ENCODE results near the gene CALML3. TPM values are rescaled to one million over a fixed set of nuclear protein-coding genes. Genes with fewer than 3 reads are reported as not detected.

Gene CALML3
- total RNA-seq, 1 donor from 2014 or later = not detected

GRCh38 chr10:5537684-5538083, 12.9 kb downstream of the CALML3 start:
- intact Hi-C loops (cut with micrococcal nuclease) = no loop called here
- Mint-ChIP-seq H3K9me3 (peaks cover 19% of the 10 kb centered on the region), H3K27me3 (ENCODE audit: low read depth) (peaks cover 2% of the 10 kb centered on the region), H3K4me1 (ENCODE audit: low read depth) (no peaks in the 10 kb centered on the region), H3K36me3 (ENCODE audit: low read depth) (no peaks in the 10 kb centered on the region), H3K4me3 (ENCODE audit: low read depth) (no peak overlapping the region), H3K27ac (no peak overlapping the region)
- DNase-seq (ENCODE audit: low spot score) = no peak

GRCh38 chr10:5538446-5538845, 13.7 kb downstream of the CALML3 start:
- Mint-ChIP-seq H3K36me3 (ENCODE audit: low read depth) (no peaks in the 10 kb centered on the region), H3K4me3 (ENCODE audit: low read depth) (no peak overlapping the region), H3K27ac (no peak overlapping the region), H3K9me3 (peaks cover 20% of the 10 kb centered on the region), H3K27me3 (ENCODE audit: low read depth) (peaks cover 2% of the 10 kb centered on the region), H3K4me1 (ENCODE audit: low read depth) (no peaks in the 10 kb centered on the region)
- DNase-seq (ENCODE audit: low spot score) = no peak
- intact Hi-C loops (cut with micrococcal nuclease) = no loop called here

- Mint-ChIP-seq H3K27ac (no peak overlapping the region), H3K27me3 (ENCODE audit: low read depth) (peaks cover 4% of the 10 kb centered on the region), H3K36me3 (ENCODE audit: low read depth) (no peaks in the 10 kb centered on the region), H3K4me3 (ENCODE audit: low read depth) (no peak overlapping the region), H3K9me3 (peaks cover 24% of the 10 kb centered on the region), H3K4me1 (ENCODE audit: low read depth) (no peaks in the 10 kb centered on the region)
- intact Hi-C loops (cut with micrococcal nuclease) = no loop called here
- no peak for DNase-seq (ENCODE audit: low spot score)
Observed at GRCh38 chr10:5538892-5539651, 14.3 kb downstream of the CALML3 start.

- Mint-ChIP-seq H3K4me3 (ENCODE audit: low read depth) (no peak overlapping the region), H3K4me1 (ENCODE audit: low read depth) (no peaks in the 10 kb centered on the region), H3K27ac (no peak overlapping the region), H3K27me3 (ENCODE audit: low read depth) (peaks cover 4% of the 10 kb centered on the region), H3K9me3 (peaks cover 24% of the 10 kb centered on the region), H3K36me3 (ENCODE audit: low read depth) (no peaks in the 10 kb centered on the region)
- no peak for DNase-seq (ENCODE audit: low spot score)
- intact Hi-C loops (cut with micrococcal nuclease) = no loop called here
Observed at GRCh38 chr10:5540080-5540479, 15.3 kb downstream of the CALML3 start.

- Mint-ChIP-seq H3K4me3 (ENCODE audit: low read depth) (no peak overlapping the region), H3K27me3 (ENCODE audit: low read depth) (peaks cover 4% of the 10 kb centered on the region), H3K27ac (no peak overlapping the region), H3K36me3 (ENCODE audit: low read depth) (no peaks in the 10 kb centered on the region), H3K9me3 (peaks cover 24% of the 10 kb centered on the region), H3K4me1 (ENCODE audit: low read depth) (no peaks in the 10 kb centered on the region)
- DNase-seq (ENCODE audit: low spot score) = no peak
- intact Hi-C loops (cut with micrococcal nuclease) = no loop called here
Observed at GRCh38 chr10:5540891-5541290, 16.1 kb downstream of the CALML3 start.

GRCh38 chr10:5542100-5542499, 17.3 kb downstream of the CALML3 start:
- intact Hi-C loops (cut with micrococcal nuclease) = no loop called here
- DNase-seq (ENCODE audit: low spot score) = no peak
- no peak overlapping the region for H3K4me3 Mint-ChIP-seq (ENCODE audit: low read depth)
- peaks cover 8% of the 10 kb centered on the region for H3K27me3 Mint-ChIP-seq (ENCODE audit: low read depth)
- H3K4me1 Mint-ChIP-seq (ENCODE audit: low read depth) = no peaks in the 10 kb centered on the region
- H3K9me3 Mint-ChIP-seq = peaks cover 24% of the 10 kb centered on the region
- no peaks in the 10 kb centered on the region for H3K36me3 Mint-ChIP-seq (ENCODE audit: low read depth)
- H3K27ac Mint-ChIP-seq = no peak overlapping the region

GRCh38 chr10:5543623-5544022, 18.9 kb downstream of the CALML3 start:
- H3K9me3 Mint-ChIP-seq = peaks cover 24% of the 10 kb centered on the region
- intact Hi-C loops (cut with micrococcal nuclease) = no loop called here
- no peaks in the 10 kb centered on the region for H3K4me1 Mint-ChIP-seq (ENCODE audit: low read depth)
- no peak for DNase-seq (ENCODE audit: low spot score)
- no peak overlapping the region for H3K4me3 Mint-ChIP-seq (ENCODE audit: low read depth)
- H3K27me3 Mint-ChIP-seq (ENCODE audit: low read depth) = peaks cover 8% of the 10 kb centered on the region
- no peaks in the 10 kb centered on the region for H3K36me3 Mint-ChIP-seq (ENCODE audit: low read depth)
- no peak overlapping the region for H3K27ac Mint-ChIP-seq

- intact Hi-C loops (cut with micrococcal nuclease) = no loop called here
- no peak overlapping the region for H3K27ac Mint-ChIP-seq
- peaks cover 24% of the 10 kb centered on the region for H3K9me3 Mint-ChIP-seq
- no peaks in the 10 kb centered on the region for H3K36me3 Mint-ChIP-seq (ENCODE audit: low read depth)
- DNase-seq (ENCODE audit: low spot score) = no peak
- no peak overlapping the region for H3K4me3 Mint-ChIP-seq (ENCODE audit: low read depth)
- no peaks in the 10 kb centered on the region for H3K4me1 Mint-ChIP-seq (ENCODE audit: low read depth)
- peaks cover 7% of the 10 kb centered on the region for H3K27me3 Mint-ChIP-seq (ENCODE audit: low read depth)
Observed at GRCh38 chr10:5544216-5544805, 19.6 kb downstream of the CALML3 start.

- peaks cover 24% of the 10 kb centered on the region for H3K9me3 Mint-ChIP-seq
- peaks cover 6% of the 10 kb centered on the region for H3K27me3 Mint-ChIP-seq (ENCODE audit: low read depth)
- no peak overlapping the region for H3K27ac Mint-ChIP-seq
- H3K4me3 Mint-ChIP-seq (ENCODE audit: low read depth) = no peak overlapping the region
- intact Hi-C loops (cut with micrococcal nuclease) = no loop called here
- no peaks in the 10 kb centered on the region for H3K36me3 Mint-ChIP-seq (ENCODE audit: low read depth)
- peaks cover under 1% of the 10 kb centered on the region for H3K4me1 Mint-ChIP-seq (ENCODE audit: low read depth)
- no peak for DNase-seq (ENCODE audit: low spot score)
Observed at GRCh38 chr10:5545011-5545410, 20.2 kb downstream of the CALML3 start.

- peaks cover 5% of the 10 kb centered on the region for H3K4me1 Mint-ChIP-seq (ENCODE audit: low read depth)
- no peak overlapping the region for H3K4me3 Mint-ChIP-seq (ENCODE audit: low read depth)
- DNase-seq (ENCODE audit: low spot score) = no peak
- peaks cover 6% of the 10 kb centered on the region for H3K27me3 Mint-ChIP-seq (ENCODE audit: low read depth)
- no peak overlapping the region for H3K27ac Mint-ChIP-seq
- intact Hi-C loops (cut with micrococcal nuclease) = no loop called here
- H3K36me3 Mint-ChIP-seq (ENCODE audit: low read depth) = no peaks in the 10 kb centered on the region
- peaks cover 22% of the 10 kb centered on the region for H3K9me3 Mint-ChIP-seq
Observed at GRCh38 chr10:5545426-5545777, 20.6 kb downstream of the CALML3 start.

- Mint-ChIP-seq H3K27me3 (ENCODE audit: low read depth) (peaks cover 6% of the 10 kb centered on the region), H3K36me3 (ENCODE audit: low read depth) (no peaks in the 10 kb centered on the region), H3K27ac (no peak overlapping the region), H3K4me3 (ENCODE audit: low read depth) (no peak overlapping the region), H3K4me1 (ENCODE audit: low read depth) (peaks cover 10% of the 10 kb centered on the region), H3K9me3 (peaks cover 18% of the 10 kb centered on the region)
- intact Hi-C loops (cut with micrococcal nuclease) = no loop called here
- DNase-seq (ENCODE audit: low spot score) = no peak
Observed at GRCh38 chr10:5545778-5546710, 21.3 kb downstream of the CALML3 start.

GRCh38 chr10:5546891-5547680, 22.3 kb downstream of the CALML3 start:
- Mint-ChIP-seq H3K4me1 (ENCODE audit: low read depth) (peaks cover 17% of the 10 kb centered on the region), H3K9me3 (peaks cover 9% of the 10 kb centered on the region), H3K36me3 (ENCODE audit: low read depth) (no peaks in the 10 kb centered on the region), H3K27me3 (ENCODE audit: low read depth) (peaks cover 6% of the 10 kb centered on the region), H3K4me3 (ENCODE audit: low read depth) (no peak overlapping the region), H3K27ac (no peak overlapping the region)
- intact Hi-C loops (cut with micrococcal nuclease) = no loop called here
- DNase-seq (ENCODE audit: low spot score) = no peak

Measured in activated T-helper 2 cell treated with anti-CD3 and anti-CD28 coated beads, Interferon-gamma antibody, Interleukin-2, Interleukin-4, amounts not matched to agents 10 μg/mL and 5 μg/mL and 100 μg/mL, durations not matched to agents 14 hours and 24 hours and 36 hours (primary cell).